Neural progenitor cell (in vitro differentiated cells): ENCODE data around the gene PRLH. TPM values are rescaled to one million over a fixed set of nuclear protein-coding genes. Genes with fewer than 3 reads are reported as not detected.

Source experiments
- DNase-seq: peaks from one replicate; pipeline ENCODE4 v3.0.0-alpha.2; 2016; ENCODE audit warnings: low spot score
- H2AFZ ChIP-seq: fragments of 200-600 bp; sonication (generic); replicated peaks from 2 replicates; pipeline ENCODE4 v1.6.1; 2016; ENCODE audit warnings: antibody characterized with exemption
- H3F3A ChIP-seq: fragments of 200-600 bp; sonication (generic); 2 replicates; pipeline ENCODE4 v1.6.1; 2016; ENCODE audit warnings: antibody characterized with exemption, low read depth
- H3K27ac ChIP-seq: fragments of 200-600 bp; sonication (generic); 2 replicates; pipeline ENCODE4 v1.5.1; 2016; ENCODE audit warnings: mild to moderate bottlenecking
- H3K27me3 ChIP-seq: fragments of 200-600 bp; sonication (generic); 2 replicates; pipeline ENCODE4 v1.6.1; 2016; ENCODE audit warnings: mild to moderate bottlenecking, moderate library complexity
- H3K36me3 ChIP-seq: fragments of 200-600 bp; sonication (generic); 2 replicates; pipeline ENCODE4 v1.5.1; 2016
- H3K4me1 ChIP-seq: fragments of 200-600 bp; sonication (generic); 2 replicates; pipeline ENCODE4 v1.6.1; 2016; ENCODE audit warnings: mixed run types
- H3K4me2 ChIP-seq: fragments of 200-600 bp; sonication (generic); 2 replicates; pipeline ENCODE4 v1.6.1; 2016
- H3K4me3 ChIP-seq: fragments of 200-600 bp; sonication (generic); 2 replicates; pipeline ENCODE4 v1.5.1; 2016
- H3K79me2 ChIP-seq: fragments of 200-600 bp; sonication (generic); 2 replicates; pipeline ENCODE4 v1.6.1; 2016; ENCODE audit warnings: low read depth
- H3K9ac ChIP-seq: fragments of 200-600 bp; sonication (generic); 2 replicates; pipeline ENCODE4 v1.6.1; 2016
- H3K9me3 ChIP-seq: fragments of 200-600 bp; sonication (generic); 2 replicates; pipeline ENCODE4 v1.5.1; 2016; ENCODE audit warnings: low read depth
- H4K20me1 ChIP-seq: fragments of 200-600 bp; sonication (generic); 2 replicates; pipeline ENCODE4 v1.6.1; 2016; ENCODE audit warnings: low read depth
- H3K27ac Mint-ChIP-seq: 3 replicates; pipeline ENCODE4 v1.8.0; 2021; ENCODE audit warnings: mixed read lengths
- H3K27me3 Mint-ChIP-seq: 2 replicates; pipeline ENCODE4 v1.8.0; 2022; ENCODE audit warnings: low read depth, mild to moderate bottlenecking, inconsistent platforms, moderate library complexity, mixed read lengths; ENCODE audit not compliant: insufficient read depth
- H3K36me3 Mint-ChIP-seq: 3 replicates; pipeline ENCODE4 v1.8.0; 2021; ENCODE audit warnings: mixed read lengths
- H3K4me1 Mint-ChIP-seq: 3 replicates; pipeline ENCODE4 v1.8.0; 2021; ENCODE audit warnings: mixed read lengths
- H3K4me3 Mint-ChIP-seq: 3 replicates; pipeline ENCODE4 v1.8.0; 2021; ENCODE audit warnings: mild to moderate bottlenecking, moderate library complexity, mixed read lengths
- H3K9me3 Mint-ChIP-seq: 3 replicates; pipeline ENCODE4 v1.8.0; 2020; ENCODE audit warnings: mixed read lengths
- EZH2 ChIP-seq: fragments of 200-600 bp; sonication (generic); IDR thresholded peaks from 2 replicates; pipeline ENCODE4 v1.6.1; 2017; ENCODE audit warnings: antibody characterized with exemption, mild to moderate bottlenecking, moderate library complexity
- EZH2phosphoT487 ChIP-seq: fragments of 200-600 bp; sonication (generic); IDR thresholded peaks from 2 replicates; pipeline ENCODE4 v1.6.1; 2017; ENCODE audit warnings: antibody characterized with exemption
- small RNA-seq: library from RNA; depleted of rRNA; stranded (forward); fragments of <200 nt; gene quantifications from one replicate; pipeline ENCODE3, GENCODE V24; 2015
- total RNA-seq: library from RNA; depleted of rRNA; stranded (reverse); fragments of >200 nt; gene quantifications from 2 replicates; pipeline ENCODE4 v1.2.3, GENCODE V29; 2015; ENCODE audit warnings: low replicate concordance
- TF ChIP-seq, protein P1 (sequence below): fragments of 200-600 bp; sonication (generic); IDR thresholded peaks from 2 replicates; pipeline ENCODE4 v1.5.1; 2017; ENCODE audit warnings: antibody characterized with exemption, mild to moderate bottlenecking

PRLH gene
- total RNA-seq, 1 donor from 2014 or later: not detected

DNA sequence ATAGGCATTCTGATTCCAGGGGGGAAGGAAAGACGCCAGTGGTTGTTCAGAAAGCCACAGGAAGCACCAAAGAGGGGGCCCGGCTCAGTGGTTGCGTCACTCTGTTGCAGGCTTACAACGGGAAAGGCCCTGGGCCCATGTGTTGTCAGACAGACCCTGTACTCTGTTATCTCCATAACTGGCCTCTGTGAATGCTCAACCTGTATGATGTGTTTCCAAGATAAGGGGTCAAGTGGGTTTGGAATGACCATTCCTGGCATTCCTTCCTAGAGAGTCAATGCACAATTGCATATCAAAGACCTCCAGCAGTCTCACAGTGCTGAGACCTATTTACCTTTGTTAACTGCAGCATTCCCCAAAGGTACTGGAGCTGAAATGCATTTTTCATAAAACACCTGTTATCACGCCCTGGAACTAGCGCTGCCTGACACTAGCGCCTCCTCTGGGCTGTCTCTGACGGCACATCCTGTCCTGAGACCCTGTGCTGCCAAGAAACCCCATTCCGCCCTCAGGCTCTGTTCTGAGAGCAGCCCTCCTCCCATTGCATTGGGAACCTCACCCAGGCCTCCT lies 47.9 kb downstream of the PRLH start:
- Mint-ChIP-seq H3K4me1 (peaks cover 19% of the 10 kb centered on the region), H3K27me3 (peaks cover 8% of the 10 kb centered on the region), H3K27ac (no peak overlapping the region), H3K9me3 (no peaks in the 10 kb centered on the region), H3K4me3 (no peak overlapping the region), H3K36me3 (no peaks in the 10 kb centered on the region)
- Histone ChIP-seq H3K27me3 (no peaks in the 10 kb centered on the region), H3K36me3 (no peaks in the 10 kb centered on the region), H3K4me2 (no peak overlapping the region), H2AFZ (no peak overlapping the region), H3K79me2 (no peaks in the 10 kb centered on the region), H3K9me3 (no peaks in the 10 kb centered on the region), H4K20me1 (no peaks in the 10 kb centered on the region), H3K9ac (no peak overlapping the region), H3K27ac (no peak overlapping the region), H3K4me1 (peaks cover 22% of the 10 kb centered on the region), H3F3A (peaks cover 9% of the 10 kb centered on the region), H3K4me3 (no peak overlapping the region)
- TF ChIP-seq EZH2: no peak
- TF ChIP-seq, protein P1, sequence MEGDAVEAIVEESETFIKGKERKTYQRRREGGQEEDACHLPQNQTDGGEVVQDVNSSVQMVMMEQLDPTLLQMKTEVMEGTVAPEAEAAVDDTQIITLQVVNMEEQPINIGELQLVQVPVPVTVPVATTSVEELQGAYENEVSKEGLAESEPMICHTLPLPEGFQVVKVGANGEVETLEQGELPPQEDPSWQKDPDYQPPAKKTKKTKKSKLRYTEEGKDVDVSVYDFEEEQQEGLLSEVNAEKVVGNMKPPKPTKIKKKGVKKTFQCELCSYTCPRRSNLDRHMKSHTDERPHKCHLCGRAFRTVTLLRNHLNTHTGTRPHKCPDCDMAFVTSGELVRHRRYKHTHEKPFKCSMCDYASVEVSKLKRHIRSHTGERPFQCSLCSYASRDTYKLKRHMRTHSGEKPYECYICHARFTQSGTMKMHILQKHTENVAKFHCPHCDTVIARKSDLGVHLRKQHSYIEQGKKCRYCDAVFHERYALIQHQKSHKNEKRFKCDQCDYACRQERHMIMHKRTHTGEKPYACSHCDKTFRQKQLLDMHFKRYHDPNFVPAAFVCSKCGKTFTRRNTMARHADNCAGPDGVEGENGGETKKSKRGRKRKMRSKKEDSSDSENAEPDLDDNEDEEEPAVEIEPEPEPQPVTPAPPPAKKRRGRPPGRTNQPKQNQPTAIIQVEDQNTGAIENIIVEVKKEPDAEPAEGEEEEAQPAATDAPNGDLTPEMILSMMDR: peak; percentile 44
- DNase-seq: peak; percentile 37

DNA sequence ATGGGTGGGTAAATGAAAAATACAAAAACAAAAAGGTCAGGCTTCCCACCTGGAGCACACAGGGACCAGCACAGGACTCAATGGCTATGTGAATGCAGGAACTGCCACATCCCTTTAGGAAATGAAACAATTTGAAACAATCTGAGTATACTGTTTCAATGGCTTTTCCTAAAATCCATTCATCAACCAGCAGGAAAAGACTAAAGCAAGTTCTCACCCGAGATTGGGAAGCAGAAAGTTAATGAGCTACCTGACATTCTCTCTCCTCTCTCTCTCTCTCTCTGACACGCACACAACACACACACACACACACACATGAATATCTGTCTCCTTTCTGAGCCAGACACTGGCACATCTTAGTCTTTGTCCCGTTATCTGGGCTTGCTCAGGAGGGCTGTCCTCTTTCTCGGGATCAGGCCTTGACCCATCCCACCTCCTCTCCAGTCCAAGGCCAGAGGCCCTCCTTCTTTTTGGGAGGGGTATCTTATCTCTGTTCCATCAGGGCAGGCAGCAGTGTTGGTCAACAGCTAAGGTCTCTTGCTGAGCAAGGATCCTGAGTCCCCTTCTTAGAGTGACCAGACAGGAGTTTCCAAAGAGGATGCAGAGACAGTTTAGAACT lies 49.4 kb downstream of the PRLH start:
- H3K27ac Mint-ChIP-seq: no peak overlapping the region
- peaks cover 8% of the 10 kb centered on the region for H3K27me3 Mint-ChIP-seq
- no peak overlapping the region for H2AFZ ChIP-seq

GRCh38 chr2:237616373-237616733 lies 50.0 kb downstream of the PRLH start:
- H3K4me1 Mint-ChIP-seq: peaks cover 19% of the 10 kb centered on the region
- H3K9ac ChIP-seq: no peak overlapping the region
- no peaks in the 10 kb centered on the region for H3K9me3 Mint-ChIP-seq
- H3K36me3 ChIP-seq: no peaks in the 10 kb centered on the region
- H3K36me3 Mint-ChIP-seq: no peaks in the 10 kb centered on the region
- H3K27ac ChIP-seq: no peak overlapping the region
- H3K79me2 ChIP-seq: no peaks in the 10 kb centered on the region
- no peaks in the 10 kb centered on the region for H4K20me1 ChIP-seq
- no peak for DNase-seq
- H3K4me2 ChIP-seq: no peak overlapping the region
- peaks cover 9% of the 10 kb centered on the region for H3K27me3 Mint-ChIP-seq
- no peak overlapping the region for H2AFZ ChIP-seq
- no peak overlapping the region for H3K27ac Mint-ChIP-seq
- H3K4me1 ChIP-seq: peaks cover 22% of the 10 kb centered on the region
- H3K4me3 Mint-ChIP-seq: no peak overlapping the region
- no peaks in the 10 kb centered on the region for H3K27me3 ChIP-seq
- peaks cover 9% of the 10 kb centered on the region for H3F3A ChIP-seq
- no peak overlapping the region for H3K4me3 ChIP-seq
- H3K9me3 ChIP-seq: no peaks in the 10 kb centered on the region
- TF ChIP-seq EZH2phosphoT487: no peak
- TF ChIP-seq EZH2: no peak
- TF ChIP-seq, protein P1: no peak

More for the DNA sequence above, 49.4 kb downstream of the PRLH start:
- TF ChIP-seq EZH2phosphoT487 (no peak), EZH2 (no peak)
- TF ChIP-seq, protein P1: no peak
- H3K9me3 Mint-ChIP-seq: no peaks in the 10 kb centered on the region
- Histone ChIP-seq H3K4me2 (no peak overlapping the region), H3K36me3 (no peaks in the 10 kb centered on the region), H3K79me2 (no peaks in the 10 kb centered on the region), H3K9ac (no peak overlapping the region), H3K4me3 (no peak overlapping the region), H3F3A (peaks cover 9% of the 10 kb centered on the region), H3K27ac (no peak overlapping the region), H3K9me3 (no peaks in the 10 kb centered on the region), H3K4me1 (peaks cover 22% of the 10 kb centered on the region), H3K27me3 (no peaks in the 10 kb centered on the region), H4K20me1 (no peaks in the 10 kb centered on the region)
- peaks cover 19% of the 10 kb centered on the region for H3K4me1 Mint-ChIP-seq
- H3K4me3 Mint-ChIP-seq: no peak overlapping the region
- no peaks in the 10 kb centered on the region for H3K36me3 Mint-ChIP-seq
- DNase-seq: no peak

Small RNA genes within 50 kb of the gene (small RNA-seq; reads per million reads assigned to genes)
- not detected for gene RNU6-1140P

Other genes starting within 250 kb of the PRLH start
- gene COL6A3, start 152.4 kb upstream of the PRLH start, total RNA-seq: 0.41 and 0.50 TPM in 2 replicates
- gene MLPH, start 79.3 kb upstream of the PRLH start, total RNA-seq: not detected in 2 replicates
- 0.43 TPM in 1 of 2 replicates, not detected in the other for gene RAB17, start 24.2 kb downstream of the PRLH start, total RNA-seq
- gene LRRFIP1, start 61.0 kb downstream of the PRLH start, total RNA-seq: 18.9 and 40.7 TPM in 2 replicates
- gene RBM44, start 232.2 kb downstream of the PRLH start, total RNA-seq: 0.30 and 0.34 TPM in 2 replicates